Measurements from ENCODE around the gene LRRC46. TPM values are rescaled to one million over a fixed set of nuclear protein-coding genes. Genes with fewer than 3 reads are reported as not detected.

Gene LRRC46
- total and polyA plus RNA-seq, 2 experiments from 2014 or later = 0.18 to 0.35 TPM

- TF ChIP-seq CREB1 (CRISPR knock-in tag; IDR thresholded peaks at IDR 0.05; ENCODE audit: low read depth) (no peak), JUNB (IDR thresholded peaks at IDR 0.05; ENCODE audit: unreplicated experiment) (no peak), CTCF (conservative IDR thresholded peaks at IDR 0.05; ENCODE audit: low read depth in 2 of 2) (no peak)
These were observed 10.4 kb upstream of the LRRC46 start (continued) for GRCh38 chr17:47821031-47821423.

GRCh38 chr17:47821424-47822391 lies 9.8 kb upstream of the LRRC46 start, which contains the start of gene OSBPL7:
TSS of gene OSBPL7 (minus strand) at chr17:47821794. CDS start at chr17:47820278, 1,516 bp downstream.
- Mint-ChIP-seq H3K9me3 (no peaks in the 10 kb centered on the region), H3K4me1 (peaks cover 16% of the 10 kb centered on the region), H3K27ac (no peak within 1 kb of the TSS), H3K36me3 (ENCODE audit: low read depth) (peaks cover 27% of the 10 kb centered on the region), H3K4me3 (peak within 1 kb of the TSS; percentile 98), H3K27me3 (ENCODE audit: insufficient read depth, low read depth, poor library complexity) (peaks cover 8% of the 10 kb centered on the region)
- Histone ChIP-seq H3K79me2 (replicated peaks; ENCODE audit: insufficient read depth) (no peaks in the 10 kb centered on the region), H2AFZ (peak within 1 kb of the TSS; percentile 96), H3K36me3 (ENCODE audit: insufficient read depth) (peaks cover 6% of the 10 kb centered on the region; the same call in 1 of the 2 replicates), H3K4me1 (ENCODE audit: insufficient read depth) (peaks cover 14% of the 10 kb centered on the region; the same call in 1 of the 2 replicates), H4K20me1 (replicated peaks; ENCODE audit: insufficient read depth) (no peaks in the 10 kb centered on the region), H3K4me3 (peak within 1 kb of the TSS; percentile 86), H3K9me2 (ENCODE audit: insufficient read depth) (no peaks in the 10 kb centered on the region), H3K27ac (ENCODE audit: low read depth) (no peak within 1 kb of the TSS), H3F3A (replicated peaks; ENCODE audit: low read depth) (no peaks in the 10 kb centered on the region), H3K4me2 (peak within 1 kb of the TSS; percentile 94), H3K27me3 (ENCODE audit: insufficient read depth) (no peaks in the 10 kb centered on the region)
- DNase-seq (ENCODE audit: low spot score) (peak; percentile 83), ATAC-seq (peak; percentile 98)
- TF ChIP-seq STAT1 (IDR thresholded peaks at IDR 0.05; ENCODE audit: unreplicated experiment) (no peak), EZH2phosphoT487 (IDR thresholded peaks at IDR 0.05; ENCODE audit: unreplicated experiment) (no peak), CTCF (conservative IDR thresholded peaks at IDR 0.05; ENCODE audit: low read depth in 2 of 2) (peak; percentile 35 to 84; a peak in 3 of 4 replicates), JUNB (IDR thresholded peaks at IDR 0.05; ENCODE audit: unreplicated experiment) (no peak), POLR2AphosphoS5 (IDR thresholded peaks at IDR 0.05; ENCODE audit: low read depth) (peak; percentile 53), ZNF331 (CRISPR knock-in tag; IDR thresholded peaks at IDR 0.05; ENCODE audit: low read depth) (no peak)

Measured in GM23338 (cell line).